Ecto neural progenitor cell (in vitro differentiated cells): ENCODE measurements around the gene MOV10.
"Not testable (repeated sequence)": the region's sequence is repeated elsewhere in the genome, so short reads cannot be mapped to it uniquely, and the experiment has no call there.

Source experiments
- DNase-seq: peaks from one replicate; pipeline ENCODE4 v3.0.0-alpha.2; 2018; ENCODE audit warnings: low spot score

Gene MOV10

GRCh38 chr1:112714313-112715263 is 40.1 kb downstream of the MOV10 start:
- DNase-seq, result peak; percentile 70

DNA sequence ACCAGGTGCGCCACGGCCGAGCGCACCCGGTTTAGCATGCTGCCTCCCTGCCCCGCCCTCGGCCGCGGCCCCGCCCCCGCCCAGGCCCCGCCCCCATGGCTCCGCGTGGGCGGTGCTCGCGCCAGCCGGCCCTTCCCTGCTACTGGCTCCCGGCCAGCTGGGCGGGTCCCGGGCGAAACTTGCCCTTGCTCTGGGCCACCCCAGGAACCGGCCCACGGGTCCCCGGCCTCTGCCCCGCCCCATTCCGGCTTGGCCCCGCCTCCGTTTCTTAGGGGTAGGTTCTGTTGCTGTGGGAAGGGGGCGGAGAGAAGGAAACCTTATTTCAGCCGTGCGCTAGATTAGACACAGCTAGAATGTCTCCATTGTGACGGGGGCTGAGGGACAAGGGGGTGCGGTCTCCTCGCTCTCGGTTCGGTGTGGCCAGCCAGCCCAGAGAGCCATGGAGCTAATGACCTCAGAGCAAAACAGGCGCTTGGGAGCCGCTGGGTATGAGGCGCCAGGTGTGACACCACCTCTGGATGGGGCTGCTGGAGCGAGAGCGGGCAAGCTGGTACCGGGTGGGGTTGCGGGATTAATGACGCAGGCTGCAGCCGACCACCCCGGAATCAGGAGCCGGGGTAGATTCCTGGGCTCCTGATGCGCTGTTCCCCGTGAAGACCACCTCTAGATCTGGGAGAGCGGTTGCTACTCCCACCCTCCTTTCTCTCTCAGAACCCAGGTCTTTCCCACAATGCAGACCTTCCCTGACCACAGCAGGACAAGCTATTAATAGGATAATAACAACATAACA is 41.0 kb downstream of the MOV10 start, which contains the start of gene PPM1J:
Gene PPM1J (minus strand): TSS at position 69 of the 790 bp plus-strand sequence. CDS start 31 bp downstream, at position 38.
- peak; percentile 97 for DNase-seq

DNA sequence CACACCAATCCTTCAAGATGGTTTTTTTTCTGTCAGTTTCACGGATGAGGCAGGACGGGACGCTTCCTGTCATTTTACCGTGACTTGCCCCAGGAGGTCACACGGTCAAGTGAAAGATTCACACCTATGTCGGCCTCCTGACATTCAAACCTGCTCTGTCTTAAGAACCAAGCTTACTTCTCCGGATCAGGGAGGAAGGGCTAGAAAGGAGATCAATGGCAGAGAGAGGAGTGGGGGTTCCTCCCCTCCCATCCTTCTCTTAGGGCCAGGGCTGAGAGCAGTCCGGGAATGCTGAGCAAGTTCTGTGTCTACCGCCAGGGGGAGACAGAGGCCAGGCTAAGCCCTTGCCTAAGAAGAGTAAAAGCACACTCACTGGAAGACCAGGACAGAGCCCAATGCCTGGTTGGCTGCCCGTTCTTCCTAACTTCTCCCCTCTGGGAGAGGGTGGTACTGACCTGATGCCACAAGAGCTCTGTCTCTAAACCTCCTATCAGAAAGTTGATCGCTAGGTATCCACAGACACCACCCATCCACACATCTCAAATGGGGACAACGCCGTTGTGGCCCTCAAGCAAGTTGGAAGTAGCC is 41.8 kb downstream of the MOV10 start:
- DNase-seq, result peak; percentile 91

DNA sequence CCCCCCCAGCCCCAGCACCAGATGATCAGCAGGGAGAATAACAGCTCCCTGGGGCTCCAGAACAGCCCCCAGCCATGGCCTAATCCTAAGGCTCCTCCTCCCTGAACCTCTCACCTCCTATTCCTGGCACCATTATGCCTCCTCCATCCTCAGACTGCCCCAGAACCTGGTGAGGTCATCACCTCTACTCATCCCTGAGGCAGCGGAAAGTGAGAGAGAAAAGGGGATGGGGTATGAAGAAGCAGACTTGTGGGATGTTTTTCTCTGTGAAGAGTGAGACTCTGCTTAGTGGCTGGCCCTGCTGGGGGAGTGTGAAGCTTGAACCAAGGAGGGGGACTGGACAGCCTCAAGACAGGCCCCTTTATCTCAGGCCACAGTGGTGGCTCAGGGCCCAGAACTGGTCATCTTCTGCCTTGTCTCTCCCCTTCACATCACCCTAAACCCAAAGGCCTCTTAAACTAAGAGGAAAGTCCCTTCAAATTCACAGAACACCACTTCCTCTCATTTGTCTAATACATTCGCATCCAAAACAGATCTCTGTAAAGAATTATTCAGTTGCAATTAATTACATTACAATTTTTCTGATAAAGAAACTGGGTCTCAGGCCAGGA is 42.9 kb downstream of the MOV10 start:
- DNase-seq, result no peak

GRCh38 chr1:112718691-112719418 is 44.4 kb downstream of the MOV10 start:
- DNase-seq, result peak; percentile 86

DNA sequence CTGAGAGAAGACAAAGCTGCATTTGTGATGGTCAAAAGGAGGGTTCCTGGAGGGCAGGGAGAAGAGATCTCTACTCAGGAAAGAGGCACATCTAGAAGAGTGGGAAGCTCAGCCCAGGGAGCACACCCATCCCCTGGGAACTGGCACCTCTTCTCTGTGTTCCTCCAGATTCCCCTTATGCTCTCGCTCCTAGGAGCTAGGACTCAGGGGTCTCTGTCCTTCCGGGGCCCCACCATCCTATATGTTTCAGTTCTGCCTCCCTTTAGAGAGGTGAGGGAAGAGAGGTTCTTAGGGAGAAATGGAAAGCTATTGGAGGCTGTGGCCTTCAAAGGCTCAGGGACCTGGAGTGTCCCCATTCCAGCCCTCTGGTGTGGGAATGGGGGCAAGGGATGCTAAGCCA is 45.2 kb downstream of the MOV10 start:
- DNase-seq, result no peak

DNA sequence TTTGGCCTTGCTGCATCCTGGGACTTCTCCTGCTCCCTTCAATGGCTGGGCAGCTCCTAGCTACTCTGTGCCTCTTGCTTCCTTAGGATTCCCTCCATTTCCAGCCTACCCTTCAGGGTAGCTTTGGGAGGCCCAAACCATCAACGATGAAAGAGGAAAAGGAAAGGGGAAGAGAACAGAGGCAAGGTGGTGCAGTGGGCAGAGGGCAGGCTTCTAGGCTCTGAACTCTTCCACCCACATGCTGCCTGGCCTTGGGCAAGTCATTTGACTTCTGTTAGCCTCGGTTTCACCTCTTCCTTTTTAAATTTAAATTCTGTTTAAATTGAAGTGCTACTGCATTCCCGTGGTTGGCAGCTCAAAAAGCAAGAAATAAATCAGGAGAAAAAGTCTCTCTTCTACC is 46.3 kb downstream of the MOV10 start:
- no peak for DNase-seq

GRCh38 chr1:112721294-112721693 is 46.8 kb downstream of the MOV10 start:
- DNase-seq, result not testable (repeated sequence)

DNA sequence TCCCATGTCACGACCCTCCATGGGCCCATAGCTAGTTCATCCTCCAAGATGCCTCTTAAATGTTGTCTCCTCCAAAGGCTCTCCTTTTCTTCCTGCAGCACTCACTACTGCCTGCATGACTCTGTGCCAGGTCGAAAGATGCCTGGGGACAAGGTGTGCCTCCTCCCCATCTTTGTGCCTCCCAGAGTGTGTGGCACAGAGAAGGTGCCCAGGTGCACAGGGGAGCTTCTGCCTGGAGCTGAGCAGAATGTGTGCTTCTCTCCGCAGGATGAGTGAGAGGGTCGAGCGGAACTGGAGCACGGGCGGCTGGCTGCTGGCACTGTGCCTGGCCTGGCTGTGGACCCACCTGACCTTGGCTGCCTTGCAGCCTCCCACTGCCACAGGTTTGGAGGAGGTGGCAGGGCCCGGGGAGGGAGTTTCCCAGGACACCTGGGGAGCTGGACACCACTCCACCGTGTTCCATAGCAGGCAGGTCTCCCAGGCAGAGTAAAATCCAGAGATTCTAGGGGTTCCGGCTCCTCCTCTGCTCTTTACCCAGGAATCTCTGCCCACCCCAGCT is 47.6 kb downstream of the MOV10 start:
- peak; percentile 47 for DNase-seq

- DNase-seq, result peak; percentile 86
Measured at GRCh38 chr1:112722601-112723510, 48.4 kb downstream of the MOV10 start.

DNA sequence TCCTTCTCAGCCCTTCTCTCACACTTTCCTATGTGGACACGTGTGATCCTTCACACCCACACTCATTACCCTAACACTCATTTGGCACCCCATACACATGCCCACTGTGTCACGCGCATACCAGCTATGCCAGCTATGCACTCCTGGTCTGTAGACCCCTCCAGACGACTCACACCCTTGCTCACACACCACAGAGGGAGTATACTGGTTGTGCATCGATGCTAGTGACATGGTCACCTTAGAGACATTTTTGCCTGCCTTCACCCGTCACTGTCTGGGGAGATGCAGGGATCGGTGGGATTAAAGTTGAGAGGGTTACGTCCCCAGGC is 49.0 kb downstream of the MOV10 start:
- no peak for DNase-seq

GRCh38 chr1:112724240-112724639 is 49.8 kb downstream of the MOV10 start:
- not testable (repeated sequence) for DNase-seq

- DNase-seq, result peak; percentile 37
Measured at GRCh38 chr1:112727716-112728115, 53.3 kb downstream of the MOV10 start.

DNA sequence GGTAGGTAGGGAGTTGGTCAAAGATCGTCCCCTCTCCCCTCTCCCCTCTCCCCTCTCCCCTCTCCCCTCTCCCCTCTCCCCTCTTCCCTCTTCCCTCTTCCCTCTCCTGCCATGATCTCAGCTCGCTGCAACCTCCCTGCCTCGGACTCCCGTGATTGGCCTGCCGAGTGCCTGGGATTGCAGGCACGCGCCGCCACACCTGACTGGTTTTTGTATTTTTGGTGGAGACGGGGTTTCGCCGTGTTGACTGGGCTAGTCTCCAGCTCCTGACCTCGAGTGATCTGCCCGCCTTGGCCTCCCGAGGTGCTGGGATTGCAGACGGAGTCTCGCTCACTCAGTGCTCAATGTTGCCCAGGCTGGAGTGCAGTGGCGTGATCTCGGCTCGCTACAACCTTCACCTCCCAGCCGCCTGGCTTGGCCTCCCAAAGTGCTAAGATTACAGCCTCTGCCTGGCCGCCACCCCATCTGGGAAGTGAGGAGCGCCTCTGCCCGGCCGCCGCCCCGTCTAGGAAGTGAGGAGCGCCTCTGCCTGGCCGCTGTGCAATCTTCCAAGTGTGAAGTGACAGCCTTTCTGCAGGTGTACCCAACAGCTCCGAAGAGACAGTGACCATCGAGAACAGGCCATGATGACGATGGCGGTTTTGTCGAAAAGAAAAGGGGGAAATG is 54.0 kb downstream of the MOV10 start:
- DNase-seq, result not testable (repeated sequence)

GRCh38 chr1:112729011-112729410 is 54.6 kb downstream of the MOV10 start:
- DNase-seq, result not testable (repeated sequence)

GRCh38 chr1:112729909-112730308 is 55.5 kb downstream of the MOV10 start:
- DNase-seq, result no peak

DNA sequence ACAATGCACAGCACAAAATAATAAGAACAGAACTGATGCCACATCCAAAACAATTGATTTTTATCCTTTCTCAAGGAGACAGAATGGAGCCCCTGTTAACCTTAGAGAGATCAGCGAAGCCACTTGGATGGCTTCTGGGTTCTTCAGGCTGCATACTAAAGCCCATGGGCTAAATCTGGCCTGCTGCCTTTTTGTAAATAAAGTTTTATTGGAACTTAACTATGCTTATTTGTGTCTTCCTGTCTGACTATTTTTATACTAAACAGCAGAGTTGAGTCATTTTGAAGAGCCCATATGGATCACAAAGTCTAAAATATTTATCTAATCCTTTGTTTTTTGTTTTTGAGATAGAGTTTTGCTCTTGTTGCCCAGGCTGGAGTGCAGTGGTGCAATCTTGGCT is 57.0 kb downstream of the MOV10 start:
- DNase-seq, result no peak

GRCh38 chr1:112735752-112736151 is 61.3 kb downstream of the MOV10 start:
- DNase-seq, result no peak

- no peak for DNase-seq
Measured at GRCh38 chr1:112737573-112737972, 63.1 kb downstream of the MOV10 start.
